Vagina (tissue), 2 donors: ENCODE measurements around the gene IL36B. TPM values are rescaled to one million over a fixed set of nuclear protein-coding genes. Genes with fewer than 3 reads are reported as not detected.

Experiments used
- DNase-seq, 2 donors: peaks; one replicate each; pipeline ENCODE4 v3.0.0-alpha.2; 2017; ENCODE audit errors: extremely low spot score in 2 of 2
- H3K27ac ChIP-seq: fragments of 200-600 bp; sonication (generic); one replicate; pipeline ENCODE4 v1.5.1; 2019
- H3K27me3 ChIP-seq: fragments of 200-600 bp; sonication (generic); one replicate; pipeline ENCODE4 v1.5.1; 2019
- H3K36me3 ChIP-seq, 2 donors: fragments of 200-600 bp; sonication (generic); one replicate each; pipeline ENCODE4 v1.5.1; 2017 to 2019
- H3K4me1 ChIP-seq: fragments of 200-600 bp; sonication (generic); one replicate; pipeline ENCODE4 v1.5.1; 2019
- H3K4me3 ChIP-seq, 2 donors: fragments of 200-600 bp; sonication (generic); 1 replicate in 1 of 2; 2 replicates in 1 of 2; pipeline ENCODE4 v1.5.1; 2016 to 2019
- H3K9me3 ChIP-seq: fragments of 200-600 bp; sonication (generic); one replicate; pipeline ENCODE4 v1.5.1; 2019
- CTCF ChIP-seq, 3 experiments: fragments of 450-650 bp in 2 of 3; fragments of 200-600 bp in 1 of 3; sonication (generic) in 1 of 3; IDR thresholded peaks; one replicate each; pipeline ENCODE4 v1.5.1; 2017 to 2019; ENCODE audit warnings: antibody characterized with exemption in 3 of 3, mild to moderate bottlenecking in 2 of 3, moderate library complexity in 2 of 3
- POLR2A ChIP-seq, 2 donors: fragments of 450-650 bp; IDR thresholded peaks; one replicate each; pipeline ENCODE4 v1.6.1; 2017; ENCODE audit warnings: antibody characterized with exemption in 2 of 2, mild to moderate bottlenecking in 2 of 2, moderate library complexity in 2 of 2
- POLR2AphosphoS5 ChIP-seq, 2 donors: sonication (generic); formaldehyde crosslinking; IDR thresholded peaks; one replicate each; pipeline ENCODE4 v1.9.0; 2017; ENCODE audit warnings: antibody characterized with exemption in 2 of 2, mild to moderate bottlenecking in 2 of 2, low read depth in 1 of 2; ENCODE audit not compliant: insufficient read depth in 1 of 2
- intact Hi-C: fragments of 100-400 bp; cut with DNase I; formaldehyde crosslinking; loops from one replicate; pipeline ENCODE4 v1.15.1; 2023
- total RNA-seq: library from RNA; depleted of rRNA; stranded (reverse); fragments of >200 nt; gene quantifications from one replicate; pipeline ENCODE4 v1.2.3, GENCODE V29; 2016

The IL36B gene
- total RNA-seq, 1 donor from 2014 or later: not detected

GRCh38 chr2:113076954-113077669, 24.4 kb upstream of the IL36B start:
- DNase-seq: no peak
- H3K4me3 ChIP-seq: no peak overlapping the region
- H3K4me1 ChIP-seq: peaks cover 3% of the 10 kb centered on the region
- H3K36me3 ChIP-seq: no peaks in the 10 kb centered on the region
- intact Hi-C loops: no loop called here
- TF ChIP-seq POLR2A (IDR thresholded peaks at IDR 0.05) (no peak), CTCF (IDR thresholded peaks at IDR 0.05) (no peak)
- H3K27ac ChIP-seq: no peak overlapping the region
- no peaks in the 10 kb centered on the region for H3K9me3 ChIP-seq
- no peaks in the 10 kb centered on the region for H3K27me3 ChIP-seq

- no peaks in the 10 kb centered on the region for H3K9me3 ChIP-seq
- H3K4me1 ChIP-seq: peaks cover 5% of the 10 kb centered on the region
- TF ChIP-seq CTCF (IDR thresholded peaks at IDR 0.05) (no peak), POLR2AphosphoS5 (IDR thresholded peaks at IDR 0.05; ENCODE audit: insufficient read depth in 1 of 2, low read depth in 1 of 2) (no peak), POLR2A (IDR thresholded peaks at IDR 0.05) (no peak)
- H3K36me3 ChIP-seq: no peaks in the 10 kb centered on the region
- H3K27me3 ChIP-seq: no peaks in the 10 kb centered on the region
- no peak overlapping the region for H3K27ac ChIP-seq
- no peak for DNase-seq
- intact Hi-C loops: no loop called here
- no peak overlapping the region for H3K4me3 ChIP-seq
These were observed 22.9 kb upstream of the IL36B start for GRCh38 chr2:113075600-113075999.

DNA sequence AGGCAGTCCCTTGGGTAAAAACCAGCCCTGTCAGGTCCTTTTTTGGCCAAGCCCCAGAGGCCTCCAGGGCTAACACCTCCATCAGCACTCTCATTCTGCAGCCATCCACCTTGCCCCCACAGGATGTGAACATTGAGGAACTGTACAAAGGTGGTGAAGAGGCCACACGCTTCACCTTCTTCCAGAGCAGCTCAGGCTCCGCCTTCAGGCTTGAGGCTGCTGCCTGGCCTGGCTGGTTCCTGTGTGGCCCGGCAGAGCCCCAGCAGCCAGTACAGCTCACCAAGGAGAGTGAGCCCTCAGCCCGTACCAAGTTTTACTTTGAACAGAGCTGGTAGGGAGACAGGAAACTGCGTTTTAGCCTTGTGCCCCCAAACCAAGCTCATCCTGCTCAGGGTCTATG, 22.4 kb upstream of the IL36B start:
- no peaks in the 10 kb centered on the region for H3K27me3 ChIP-seq
- intact Hi-C loops: no loop called here
- TF ChIP-seq POLR2AphosphoS5 (IDR thresholded peaks at IDR 0.05; ENCODE audit: insufficient read depth in 1 of 2, low read depth in 1 of 2): no peak
- TF ChIP-seq CTCF (IDR thresholded peaks at IDR 0.05): no peak
- TF ChIP-seq POLR2A (IDR thresholded peaks at IDR 0.05): no peak
- H3K9me3 ChIP-seq: no peaks in the 10 kb centered on the region
- H3K4me3 ChIP-seq: no peak overlapping the region
- no peaks in the 10 kb centered on the region for H3K36me3 ChIP-seq
- DNase-seq: no peak
- peaks cover 5% of the 10 kb centered on the region for H3K4me1 ChIP-seq
- no peak overlapping the region for H3K27ac ChIP-seq

GRCh38 chr2:113073325-113073834, 20.7 kb upstream of the IL36B start:
- TF ChIP-seq POLR2AphosphoS5 (IDR thresholded peaks at IDR 0.05; ENCODE audit: insufficient read depth in 1 of 2, low read depth in 1 of 2) (no peak), POLR2A (IDR thresholded peaks at IDR 0.05) (no peak), CTCF (IDR thresholded peaks at IDR 0.05) (no peak)
- H3K36me3 ChIP-seq: no peaks in the 10 kb centered on the region
- H3K9me3 ChIP-seq: no peaks in the 10 kb centered on the region
- no peak overlapping the region for H3K27ac ChIP-seq
- DNase-seq: no peak
- H3K4me1 ChIP-seq: peaks cover 5% of the 10 kb centered on the region
- intact Hi-C loops: no loop called here
- no peak overlapping the region for H3K4me3 ChIP-seq
- no peaks in the 10 kb centered on the region for H3K27me3 ChIP-seq

GRCh38 chr2:113072584-113072983, 19.9 kb upstream of the IL36B start:
- TF ChIP-seq CTCF (IDR thresholded peaks at IDR 0.05) (no peak), POLR2AphosphoS5 (IDR thresholded peaks at IDR 0.05; ENCODE audit: insufficient read depth in 1 of 2, low read depth in 1 of 2) (no peak), POLR2A (IDR thresholded peaks at IDR 0.05) (no peak)
- peaks cover 5% of the 10 kb centered on the region for H3K4me1 ChIP-seq
- no peak overlapping the region for H3K4me3 ChIP-seq
- no peaks in the 10 kb centered on the region for H3K27me3 ChIP-seq
- H3K36me3 ChIP-seq: no peaks in the 10 kb centered on the region
- H3K9me3 ChIP-seq: no peaks in the 10 kb centered on the region
- no peak overlapping the region for H3K27ac ChIP-seq
- no peak for DNase-seq
- intact Hi-C loops: no loop called here
